Cerebellar nuclear complex (tissue), 1 donor: ENCODE data around the gene RINL.
A peak's percentile ranks its signal among the peaks of the same experiment; 100 is the strongest.

Experiments
- DNase-seq, 2 experiments: peaks; one replicate each; lab custom pipeline; 2025; lab: John Stamatoyannopoulos, UW

Gene RINL

GRCh38 chr19:38849147-38849859 is 28.8 kb downstream of the RINL start:
- DNase-seq: peak in 1 of 2 experiments; percentile 38

- no peak for DNase-seq
Measured at GRCh38 chr19:38848299-38849146, 29.6 kb downstream of the RINL start.

- DNase-seq: no peak
Measured at GRCh38 chr19:38846097-38846496, 32.0 kb downstream of the RINL start.

GRCh38 chr19:38845374-38846024 is 32.6 kb downstream of the RINL start:
- DNase-seq: no peak

GRCh38 chr19:38844093-38844686 is 33.9 kb downstream of the RINL start:
- DNase-seq: no peak

GRCh38 chr19:38843175-38843758 is 34.8 kb downstream of the RINL start:
- DNase-seq: no peak

- DNase-seq: no peak
Measured at GRCh38 chr19:38842439-38843174, 35.5 kb downstream of the RINL start.

- DNase-seq: no peak
Measured at GRCh38 chr19:38841787-38842438, 36.2 kb downstream of the RINL start.

GRCh38 chr19:38841180-38841766 is 36.8 kb downstream of the RINL start:
- DNase-seq: no peak

GRCh38 chr19:38840583-38840968 is 37.5 kb downstream of the RINL start:
- DNase-seq: no peak

- no peak for DNase-seq
Measured at GRCh38 chr19:38839816-38840582, 38.1 kb downstream of the RINL start.

- no peak for DNase-seq
Measured at GRCh38 chr19:38838986-38839761, 38.9 kb downstream of the RINL start.

- no peak for DNase-seq
Measured at GRCh38 chr19:38838208-38838985, 39.7 kb downstream of the RINL start.

GRCh38 chr19:38837656-38838121 is 40.4 kb downstream of the RINL start:
- DNase-seq: no peak

GRCh38 chr19:38836983-38837626 is 41.0 kb downstream of the RINL start:
- no peak for DNase-seq

- DNase-seq: no peak
Measured at GRCh38 chr19:38836159-38836982, 41.7 kb downstream of the RINL start.
